GM19351 (cell line): ENCODE measurements around the gene POU2F2.

Experiments
- ATAC-seq: cut with Tn5 transposase; IDR thresholded peaks from one replicate; pipeline ENCODE4 v1.9.1; 2021; ENCODE audit warnings: mild to moderate bottlenecking, moderate library complexity; ENCODE audit not compliant: unreplicated experiment

The POU2F2 gene

DNA sequence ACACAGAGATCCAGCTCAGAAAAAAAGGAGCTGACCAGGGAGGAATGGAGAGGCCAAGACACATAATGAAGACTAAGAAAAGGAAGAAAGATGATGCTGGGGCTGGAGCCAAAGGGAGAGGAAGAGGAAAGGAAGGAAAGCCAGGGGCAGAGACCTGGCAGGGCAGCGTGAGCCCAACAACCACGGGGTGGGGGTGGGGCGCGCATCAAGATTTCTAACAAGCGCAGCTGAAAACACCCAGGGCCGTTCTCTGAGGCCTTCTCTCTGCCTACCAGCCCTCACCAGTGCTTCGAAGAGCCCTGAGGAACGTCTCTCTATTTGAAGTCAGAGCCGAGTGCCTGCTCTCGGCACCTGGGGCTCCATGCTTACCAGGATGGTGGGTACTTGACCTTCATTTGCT lies 23.6 kb upstream of the POU2F2 start:
- no peak for ATAC-seq

DNA sequence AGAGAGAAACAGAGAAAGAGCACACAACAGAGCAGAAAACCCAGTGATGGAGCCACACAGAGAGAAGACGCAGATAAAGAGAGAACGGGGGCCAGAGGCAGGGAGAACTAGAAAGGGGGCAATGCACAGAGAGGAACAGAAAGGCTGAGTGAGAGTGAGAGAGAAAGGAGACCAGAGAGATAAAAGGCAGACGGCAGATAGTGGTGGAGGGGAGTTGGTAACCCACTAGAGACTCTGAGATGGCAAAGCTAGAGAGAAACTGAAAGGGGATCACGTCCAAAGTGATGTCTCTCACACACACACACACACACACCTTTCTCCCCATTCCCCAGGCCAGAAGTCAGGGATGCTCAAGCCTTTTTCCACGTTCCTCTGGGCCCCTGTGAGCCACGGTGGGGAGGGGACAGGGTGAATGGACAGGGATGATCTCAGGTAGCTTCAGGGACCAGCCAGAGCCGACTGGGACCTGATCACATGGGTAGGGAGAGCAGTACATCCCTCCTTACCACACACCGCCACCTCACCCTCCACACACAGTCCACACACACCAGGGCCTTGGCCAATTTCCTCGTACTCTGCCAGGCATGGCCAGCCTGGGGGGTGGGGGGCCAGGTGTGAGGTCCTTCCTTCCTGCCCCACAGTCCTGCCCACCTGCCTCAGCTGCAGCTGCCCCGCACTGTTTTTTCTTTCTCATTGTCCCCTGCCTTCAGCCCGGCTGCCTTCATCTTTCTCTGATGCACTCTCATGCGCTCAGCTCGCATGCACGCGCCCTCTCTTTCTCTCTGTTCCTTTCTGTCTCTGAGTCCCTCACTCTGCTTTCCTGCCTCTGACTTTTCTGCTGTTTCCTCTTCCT lies 22.5 kb upstream of the POU2F2 start:
- no peak for ATAC-seq

DNA sequence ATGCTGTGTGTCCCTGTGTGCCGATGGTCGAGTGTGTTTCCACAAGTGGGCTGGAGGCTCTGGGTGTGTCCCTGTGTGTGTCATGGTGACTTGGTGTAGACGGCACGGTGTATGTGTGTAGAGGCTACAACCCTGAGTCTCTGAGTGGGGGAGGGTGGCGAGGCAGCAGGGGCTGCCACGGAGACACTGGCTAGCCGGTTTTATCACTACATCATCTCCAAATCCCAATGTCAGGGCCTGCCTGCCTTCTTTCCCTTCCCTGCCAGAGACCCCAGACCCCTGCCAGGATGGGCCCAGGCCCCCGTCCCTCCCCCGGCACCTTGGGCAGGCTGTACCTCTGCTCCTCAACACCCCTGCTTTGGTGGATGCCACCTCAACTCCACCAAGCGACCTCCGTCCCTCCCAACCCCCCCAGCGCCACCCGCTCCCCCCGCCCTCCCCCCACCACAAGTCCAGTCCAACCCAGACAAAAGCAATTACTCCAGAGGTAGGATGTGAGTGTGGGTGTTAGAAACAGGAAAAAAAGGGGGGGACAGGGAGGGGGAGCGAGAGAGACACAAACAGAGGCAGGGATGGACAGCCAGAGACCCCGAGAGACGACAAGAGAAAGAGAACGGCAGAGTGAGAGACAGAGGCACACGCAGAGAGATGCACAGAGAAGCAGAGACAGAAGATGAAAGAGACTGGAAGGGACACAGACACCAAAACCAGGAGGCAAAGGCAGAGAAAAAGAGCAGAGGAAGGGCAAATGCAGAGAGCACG lies 21.6 kb upstream of the POU2F2 start:
- ATAC-seq, result no peak

DNA sequence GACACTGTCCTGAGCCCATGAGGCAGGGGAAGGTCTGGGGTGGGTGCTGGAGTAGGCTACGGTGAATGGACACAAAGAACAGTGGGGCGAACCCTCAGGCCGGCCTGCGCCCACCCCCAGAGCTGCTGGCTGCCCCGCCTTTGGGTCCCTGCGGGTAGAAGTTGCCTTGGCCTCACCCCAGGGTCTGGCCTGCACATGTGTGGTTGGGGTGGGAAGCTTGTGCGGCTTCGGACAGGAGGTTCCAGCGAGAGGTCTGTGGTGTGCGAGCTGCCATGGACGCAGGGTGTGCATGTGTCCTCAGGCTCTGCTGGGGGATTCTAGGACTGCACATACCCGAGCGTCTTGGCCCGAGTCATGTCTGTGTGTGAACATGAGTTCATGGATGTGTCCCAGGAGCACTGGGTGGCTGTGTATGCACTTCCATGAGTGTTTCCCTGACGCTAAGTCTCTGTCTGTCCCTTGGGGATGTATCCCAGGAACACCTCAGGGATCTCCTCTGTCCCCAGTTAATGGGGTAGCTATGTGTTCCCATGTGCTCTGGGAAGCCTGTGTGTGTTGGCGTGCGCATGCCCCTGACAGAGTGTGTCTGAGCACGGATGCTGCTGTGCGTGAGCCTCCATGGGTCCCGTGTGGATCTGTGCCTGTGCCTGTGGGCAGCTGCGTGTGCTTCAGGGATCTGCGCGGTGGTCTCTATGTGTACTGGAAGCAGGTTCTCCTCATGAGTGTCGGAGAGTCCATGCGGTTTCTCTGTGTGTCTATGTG lies 20.8 kb upstream of the POU2F2 start:
- no peak for ATAC-seq

DNA sequence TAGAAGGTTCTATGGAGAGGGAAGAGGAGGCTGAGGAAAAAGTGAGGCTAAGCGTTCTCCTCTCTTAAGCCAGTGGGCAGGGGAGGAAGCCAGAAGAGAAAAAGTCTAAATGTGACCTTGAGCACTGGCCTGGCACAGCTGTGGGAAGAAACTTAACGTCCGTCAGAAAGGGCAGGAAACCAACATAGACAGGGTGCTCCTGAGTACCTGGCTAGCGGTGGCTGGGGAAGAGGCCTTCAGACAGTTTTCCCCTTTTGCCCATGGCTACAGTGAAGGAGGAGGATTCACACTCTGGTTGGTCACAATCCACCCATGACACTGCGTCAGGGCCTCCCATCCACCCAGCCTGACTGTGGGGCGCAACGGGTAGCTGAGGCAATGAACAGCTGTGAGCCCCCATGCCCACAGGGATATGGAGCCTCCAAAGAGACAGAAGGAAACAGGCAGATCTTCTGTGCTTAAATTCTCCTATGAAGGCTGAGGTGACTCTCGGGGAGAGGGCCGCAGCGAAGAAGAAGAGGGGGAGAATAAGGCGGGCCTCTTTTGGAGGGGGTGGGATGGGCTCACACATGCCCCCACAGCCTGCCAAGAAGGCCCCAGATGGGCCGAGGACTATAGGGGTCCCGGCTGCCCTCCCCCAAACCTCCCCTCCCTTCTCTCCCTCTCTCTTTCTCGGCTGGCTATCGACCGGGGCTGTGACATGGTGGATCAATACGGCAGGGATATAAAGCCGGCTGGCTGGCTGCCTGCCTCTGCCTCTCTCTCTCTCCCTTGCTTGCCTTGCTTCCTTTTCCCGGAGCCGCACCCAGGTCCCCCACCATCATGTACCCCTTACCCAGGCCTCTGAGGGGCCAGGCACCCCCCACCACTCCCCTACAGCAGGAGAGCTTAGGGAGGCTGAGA lies 19.8 kb upstream of the POU2F2 start:
- no peak for ATAC-seq

DNA sequence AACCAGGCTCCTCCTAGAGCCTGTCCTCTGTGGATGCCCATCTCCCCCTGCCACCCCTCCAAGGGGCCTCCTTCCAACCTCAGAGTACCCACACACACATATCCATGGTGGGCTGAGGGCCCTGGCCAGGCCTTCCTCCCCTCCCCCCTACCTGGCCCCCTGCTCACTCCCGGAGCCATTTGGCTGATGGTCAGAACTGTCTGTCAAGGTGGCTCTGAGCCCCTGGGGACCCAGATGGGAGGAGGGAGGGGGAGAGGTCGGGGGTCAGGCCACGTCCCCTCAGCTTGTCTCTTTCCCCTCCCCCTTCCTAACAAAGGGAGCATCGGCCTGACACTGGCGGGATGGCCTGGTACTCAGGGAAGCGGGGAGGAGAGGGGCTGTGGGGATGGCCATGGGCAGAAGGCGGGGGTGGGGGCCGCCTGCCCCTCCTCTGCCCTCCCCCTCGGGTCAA lies 18.7 kb upstream of the POU2F2 start:
- no peak for ATAC-seq

DNA sequence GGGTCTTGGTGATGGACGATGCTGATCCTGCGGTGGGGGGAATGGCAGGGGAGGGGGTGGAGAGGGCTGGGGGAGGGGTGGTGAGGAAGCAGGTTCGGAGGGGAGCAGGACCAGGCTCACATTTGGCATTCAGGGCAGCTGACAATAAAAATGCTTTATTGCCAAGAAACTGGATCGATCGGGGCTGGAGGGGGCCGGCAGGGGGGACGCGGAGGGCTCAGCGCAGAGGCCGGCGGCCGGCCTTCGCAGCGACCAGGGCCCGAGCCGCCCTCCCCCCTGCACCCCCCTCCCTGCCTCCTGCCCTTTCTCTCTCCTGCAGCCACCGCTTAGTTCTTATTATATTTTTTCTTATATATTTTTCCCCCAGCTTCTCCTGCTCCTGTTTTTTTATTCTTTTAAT lies 18.1 kb upstream of the POU2F2 start:
- ATAC-seq, result no peak

DNA sequence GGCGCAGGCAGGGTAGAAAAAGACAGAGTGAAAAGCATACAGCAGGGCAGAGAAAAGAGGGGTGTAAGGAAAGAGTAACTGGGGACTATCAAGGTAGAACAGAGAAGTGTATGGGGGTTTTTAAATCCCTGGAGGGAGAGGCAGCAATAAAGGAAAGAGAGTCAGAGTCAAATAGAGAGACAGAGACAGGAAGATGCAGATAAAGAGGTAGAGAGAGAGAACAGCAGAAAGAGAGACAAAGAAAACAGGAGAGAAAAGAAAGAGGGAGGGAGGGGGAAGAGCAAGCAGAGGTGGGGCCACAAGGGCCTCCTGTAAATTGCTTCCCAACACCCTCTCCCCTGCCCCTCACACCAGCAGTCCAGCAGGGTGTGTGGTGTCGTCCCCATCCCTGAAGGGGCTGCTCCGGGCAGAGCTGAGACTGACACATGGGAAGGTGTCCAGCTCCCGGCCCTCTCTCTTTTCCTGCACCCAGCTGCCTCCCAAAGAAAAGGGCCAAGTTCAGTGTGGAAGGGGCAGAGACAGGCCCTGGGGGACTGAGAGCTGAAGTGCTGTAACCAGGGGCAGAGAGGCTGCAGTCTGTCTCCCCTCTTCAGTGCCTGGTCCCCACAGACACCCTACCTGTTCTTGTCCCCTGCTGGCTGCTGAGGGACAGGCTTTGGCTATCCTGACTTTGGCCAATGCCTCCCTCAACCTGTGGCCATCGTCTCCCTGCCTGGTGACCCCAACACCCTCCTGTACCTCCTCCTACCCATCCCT lies 17.4 kb upstream of the POU2F2 start:
- no peak for ATAC-seq

DNA sequence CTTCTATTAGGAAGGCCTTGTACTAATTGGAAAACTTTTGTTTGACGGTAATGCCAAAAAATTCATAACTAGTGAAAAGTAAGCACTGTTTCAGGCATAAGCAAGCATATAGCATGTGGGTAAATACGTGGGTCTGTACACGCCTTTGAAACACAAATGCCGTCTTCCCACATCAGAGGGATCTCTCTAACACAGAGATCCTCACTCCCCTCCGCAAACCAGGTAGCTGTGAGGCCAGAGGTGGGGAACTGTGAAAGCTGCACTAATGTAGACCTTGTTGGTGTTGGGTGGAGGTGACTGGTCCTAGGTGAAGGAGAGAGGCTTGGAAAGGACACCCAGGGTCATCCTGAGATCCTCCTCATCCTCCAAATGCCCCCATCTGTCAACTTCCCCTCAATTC lies 16.0 kb upstream of the POU2F2 start:
- ATAC-seq, result no peak

DNA sequence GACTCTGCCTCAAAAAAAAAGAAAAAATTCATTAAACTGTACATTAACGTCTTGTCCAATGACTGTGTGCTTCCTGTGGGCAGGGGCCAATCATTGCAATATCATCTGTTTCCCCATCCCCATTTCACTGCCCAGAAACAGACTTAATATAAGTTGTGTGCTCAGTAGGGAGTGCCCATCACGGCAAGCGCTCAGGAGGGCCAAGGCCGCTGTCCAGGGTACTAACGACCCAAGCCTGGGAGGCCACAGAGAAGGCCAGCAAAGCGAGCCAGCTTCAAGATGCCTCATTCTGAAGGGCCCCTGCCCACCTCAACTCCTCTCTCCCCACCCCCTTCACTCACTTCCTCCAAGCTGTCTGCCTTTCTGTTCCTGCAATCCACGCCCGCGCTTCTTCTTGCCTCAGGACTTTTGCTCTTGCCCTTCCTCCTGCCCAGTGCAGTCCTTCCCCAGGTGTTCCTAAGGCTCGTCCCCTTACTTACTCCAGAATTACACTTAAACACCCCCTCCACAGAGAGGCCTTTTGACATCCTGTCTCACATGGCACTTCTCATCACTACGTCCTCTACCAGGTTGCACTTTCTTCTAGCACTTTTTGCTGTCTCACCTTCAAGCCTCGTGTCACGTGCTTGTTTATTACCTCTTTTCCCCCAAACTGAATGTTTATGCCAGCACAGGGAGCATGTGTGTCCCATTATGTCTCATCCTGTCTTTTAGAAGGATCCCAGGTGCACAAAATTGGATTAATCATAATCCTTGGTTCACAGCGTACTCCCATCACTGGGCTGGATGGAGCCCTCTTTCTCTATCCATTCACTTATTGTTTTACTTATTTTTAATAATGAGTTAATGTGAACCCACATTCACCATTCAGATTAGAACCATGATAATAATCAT lies 11.3 kb upstream of the POU2F2 start:
- ATAC-seq, result no peak

DNA sequence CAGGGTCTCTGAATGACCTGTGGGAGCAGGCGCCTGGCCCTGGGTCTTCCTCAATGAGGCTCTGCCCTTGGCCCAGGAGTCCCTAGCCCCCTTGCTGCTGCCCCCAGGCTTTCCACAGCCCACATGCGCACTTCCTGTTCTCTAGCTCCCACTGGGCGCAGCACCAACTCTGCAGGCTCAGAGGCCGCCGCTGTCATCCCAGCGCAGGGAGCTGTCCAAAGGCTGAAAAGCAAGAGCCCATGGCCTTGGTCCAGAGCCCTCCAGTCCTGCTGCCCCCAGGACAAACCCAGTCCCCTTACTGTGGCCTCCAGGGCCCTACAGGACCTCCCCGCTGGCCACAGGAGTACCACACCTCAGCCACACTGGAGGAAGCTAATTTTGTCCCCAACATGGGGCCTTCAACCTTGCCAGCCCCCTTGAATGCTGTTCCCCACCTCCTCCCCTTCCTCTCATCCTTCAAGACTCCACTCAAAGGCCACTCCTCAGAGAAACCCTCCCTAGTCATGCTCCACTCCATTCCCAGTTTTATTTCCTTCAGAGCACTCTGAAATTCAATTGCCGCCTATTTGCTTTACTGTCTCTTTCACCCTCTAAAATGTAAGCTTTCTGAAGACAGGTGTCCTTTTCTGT lies 8.0 kb upstream of the POU2F2 start:
- ATAC-seq, result no peak

DNA sequence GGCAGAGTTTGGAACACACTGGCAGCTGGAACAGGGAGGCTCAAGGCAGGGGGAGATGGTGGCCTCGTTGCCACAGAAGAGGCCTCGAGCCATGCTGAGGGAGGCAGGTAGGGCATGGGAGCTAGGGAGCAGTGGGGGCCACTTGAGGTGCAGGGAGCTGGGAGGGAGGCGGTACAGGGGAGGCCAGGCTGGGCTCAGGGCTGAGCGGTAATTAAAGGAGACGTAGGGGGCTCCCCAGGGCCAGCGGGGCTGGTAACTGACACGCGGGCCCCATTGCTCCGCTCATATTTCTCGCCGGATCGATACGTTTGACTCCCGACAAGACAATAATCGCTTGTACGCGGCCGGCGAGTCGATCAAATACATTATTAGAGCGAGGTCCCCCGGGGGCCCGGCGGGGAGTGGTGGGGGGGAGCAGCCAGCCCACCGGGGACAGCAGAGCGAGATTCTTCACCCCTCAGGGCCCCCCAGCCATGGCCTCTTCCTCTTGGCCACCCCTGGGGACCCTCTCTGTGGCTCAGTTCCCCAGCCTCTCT lies 2.4 kb upstream of the POU2F2 start:
- no peak for ATAC-seq

DNA sequence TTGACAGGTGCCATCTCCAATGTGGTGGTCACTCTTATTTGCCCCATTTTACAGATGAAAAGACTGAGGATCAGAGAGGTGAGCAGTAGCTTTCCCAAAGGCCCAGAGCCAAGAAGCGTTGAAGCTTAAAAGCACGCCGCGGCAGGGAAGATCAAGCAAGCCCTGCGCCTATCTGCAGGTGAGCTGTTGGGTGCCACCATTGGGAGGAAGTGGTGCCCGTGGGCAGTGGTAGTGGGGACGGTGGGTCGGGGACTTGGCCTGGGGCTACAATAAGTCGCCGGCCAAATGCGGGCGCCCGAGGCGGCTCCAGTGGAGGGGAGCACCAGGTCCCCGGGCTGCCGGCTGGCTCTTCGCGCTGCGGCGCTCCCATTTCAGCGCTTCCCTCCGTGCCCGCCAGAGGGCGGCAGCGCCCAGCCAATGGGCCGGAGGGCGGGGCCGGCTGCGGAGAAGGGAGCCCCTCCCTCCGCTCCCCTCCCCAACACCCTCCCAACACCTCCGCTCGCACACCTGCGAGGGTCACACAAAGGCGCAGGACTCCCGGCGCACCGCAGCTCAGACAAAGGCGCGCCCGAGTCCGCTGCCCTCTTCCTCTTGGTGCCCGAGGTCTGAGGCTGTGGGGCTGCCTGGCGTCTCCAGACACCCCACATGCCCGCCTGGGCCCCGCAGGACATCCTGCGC lies 744 bp upstream of the POU2F2 start:
- no peak for ATAC-seq

DNA sequence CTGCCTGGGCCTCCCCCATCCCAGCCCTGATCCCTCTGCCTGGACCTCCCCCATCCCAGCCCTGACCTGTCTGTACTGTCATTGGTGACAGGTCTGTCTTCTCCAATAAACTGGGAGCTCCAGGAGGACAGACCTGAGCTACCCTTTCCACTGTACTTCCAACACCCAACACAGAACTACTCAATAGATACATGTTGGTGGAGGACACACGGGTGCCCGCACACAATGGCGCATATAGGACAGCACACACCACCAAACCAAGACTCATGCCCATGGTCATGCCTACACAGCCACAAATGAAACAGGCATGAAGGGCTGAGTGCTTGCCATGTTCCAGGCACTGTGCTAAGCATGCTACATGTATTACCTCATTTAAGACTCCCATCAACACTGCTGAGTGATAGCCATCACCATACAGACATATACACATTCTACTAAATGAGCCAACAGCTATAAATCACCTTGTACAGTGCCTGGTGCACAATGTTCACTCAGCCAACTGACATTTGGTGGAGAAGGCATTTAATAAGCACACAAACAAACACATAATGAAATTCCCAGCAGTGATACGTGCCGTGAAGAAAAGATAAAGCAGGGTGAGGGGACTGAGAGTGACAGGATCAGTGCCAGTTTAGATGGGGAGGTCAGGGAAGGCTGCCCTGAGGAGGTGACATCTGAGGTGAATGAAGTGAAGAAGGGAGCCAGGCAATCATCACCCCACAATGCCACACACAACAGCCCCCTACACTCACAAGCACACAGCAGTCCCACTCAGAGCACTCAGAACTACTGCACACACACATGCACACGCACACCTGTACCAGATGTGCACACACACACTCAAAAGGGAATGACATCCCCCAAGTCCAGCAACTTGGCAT lies 857 bp downstream of the POU2F2 start:
- no peak for ATAC-seq

DNA sequence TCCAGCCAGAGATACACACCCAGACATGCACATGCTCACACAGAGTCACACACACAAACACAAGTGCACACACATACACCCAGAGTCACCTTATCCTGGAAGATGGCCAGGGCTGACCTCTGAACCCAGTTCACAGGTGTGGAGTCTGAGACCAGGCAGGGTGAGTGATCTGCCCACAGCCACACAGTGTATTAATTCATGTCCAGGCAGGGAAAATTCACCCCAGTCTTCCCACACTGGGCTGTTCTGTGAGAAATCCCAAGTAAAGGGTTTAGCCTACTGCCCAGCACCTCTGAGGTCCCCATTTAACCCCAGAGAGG lies 2.0 kb downstream of the POU2F2 start:
- ATAC-seq, result no peak

DNA sequence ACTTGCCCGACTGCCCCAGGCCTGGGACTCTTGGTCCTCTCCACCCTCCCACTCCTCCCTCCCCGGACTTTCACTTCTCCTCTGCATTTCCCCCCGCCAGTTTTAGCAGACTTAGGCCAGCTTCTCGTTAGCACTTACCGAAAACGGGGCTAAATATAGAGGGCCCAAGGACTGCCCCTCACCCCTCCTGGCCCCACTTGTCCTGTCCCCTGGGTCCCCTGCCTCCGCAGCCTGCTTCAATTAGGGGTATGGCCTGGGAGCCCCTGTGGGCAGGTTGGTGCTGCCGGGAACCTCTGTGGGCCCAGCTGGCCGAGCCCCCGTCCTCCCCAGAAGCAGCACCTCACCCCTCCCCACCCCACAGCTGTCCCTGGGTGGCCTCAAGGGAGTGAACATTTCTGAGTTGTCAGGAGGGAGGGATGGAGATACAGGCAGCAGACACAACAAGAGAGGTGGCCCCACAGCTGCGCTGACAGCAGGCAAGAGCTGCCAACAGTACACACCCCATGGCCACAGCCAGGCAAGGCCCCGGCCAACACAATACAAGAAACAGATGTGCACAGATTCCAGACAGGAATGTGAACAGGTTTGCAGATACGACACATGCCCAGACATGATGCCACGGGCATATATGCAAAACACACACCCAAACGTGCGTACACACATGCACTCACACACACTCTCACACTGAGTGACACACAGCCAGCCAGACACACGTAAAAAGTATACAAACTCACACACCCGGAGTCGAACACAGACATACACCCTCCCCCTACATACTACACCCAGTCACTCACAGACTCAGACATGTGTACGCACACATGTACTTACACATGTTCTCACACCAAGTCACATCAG lies 2.6 kb downstream of the POU2F2 start:
- ATAC-seq, result peak; percentile 57
